ENCODE results near the gene RCAN3.

DNA sequence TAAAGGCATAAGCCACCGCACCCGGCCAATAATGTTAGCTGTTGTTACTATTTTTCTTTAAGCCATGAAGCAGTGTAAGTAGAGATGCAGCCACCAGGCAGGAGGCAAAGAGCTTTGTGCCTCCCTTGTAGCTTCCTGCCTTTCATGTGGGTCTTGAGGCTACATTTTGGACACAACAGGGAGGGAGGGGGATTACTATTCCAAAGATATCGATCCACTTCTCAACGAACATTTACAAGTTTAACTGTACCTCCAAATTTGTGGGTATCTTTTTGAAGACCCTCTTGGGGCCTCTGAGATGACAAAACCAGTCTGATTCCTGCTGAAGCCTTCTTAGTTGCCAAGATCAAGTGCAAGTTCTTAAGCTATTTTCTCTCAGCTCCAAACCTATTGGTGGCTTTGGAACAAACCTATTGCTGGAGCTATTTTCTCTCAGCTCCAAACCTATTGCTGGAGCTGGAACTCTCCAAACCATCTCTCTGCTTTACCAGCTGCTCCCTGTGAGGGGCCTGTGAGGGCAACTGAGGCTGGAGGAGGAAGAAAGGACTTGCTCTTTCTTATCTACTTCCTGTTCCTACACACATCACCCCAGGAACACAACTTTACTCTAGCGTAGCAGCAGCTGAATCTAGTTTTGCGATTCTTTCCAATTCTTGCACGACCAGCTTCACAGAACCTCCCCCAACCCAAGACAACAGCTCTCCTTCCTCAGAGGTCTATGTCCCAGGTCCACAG, 16.1 kb upstream of the RCAN3 start:
- TF ChIP-seq POLR2A (IDR thresholded peaks at IDR 0.05; ENCODE audit: low read depth, low read length) (no peak), POLR2AphosphoS5 (IDR thresholded peaks at IDR 0.05; ENCODE audit: low read depth, low read length) (no peak)

Data from GM12892 (cell line).